IPS-18c (cell line): ENCODE measurements around the gene TMEFF2.

Experiments used
- H3K4me3 ChIP-seq: 2 replicates; pipeline ENCODE4 v1.7.0; 2013; ENCODE audit warnings: low read depth, mild to moderate bottlenecking, low read length, moderate library complexity; ENCODE audit not compliant: insufficient read depth
- H3K9me3 ChIP-seq: one replicate; pipeline ENCODE4 v1.6.1; 2013; ENCODE audit warnings: mild to moderate bottlenecking, low read length, moderate library complexity; ENCODE audit not compliant: control insufficient read depth, insufficient read depth

TMEFF2 gene

DNA sequence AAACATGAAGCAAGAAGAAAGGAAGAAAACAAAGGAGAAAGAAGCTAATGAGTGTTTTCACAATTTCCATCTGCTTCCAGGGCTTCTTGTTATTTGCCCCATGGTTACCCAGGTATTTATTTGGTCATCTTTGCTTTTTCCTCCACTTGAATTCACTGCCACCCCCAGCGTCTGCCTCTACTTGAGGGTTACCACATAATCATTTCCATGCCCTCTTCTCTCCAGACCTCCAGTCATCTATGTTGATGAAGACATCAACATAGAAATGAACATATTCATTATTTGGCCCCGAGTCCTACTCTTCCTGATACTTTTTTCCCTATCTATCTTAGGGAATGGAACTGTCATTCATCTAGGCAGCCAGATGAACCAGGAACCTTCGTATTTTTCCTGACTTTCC is 214.2 kb downstream of the TMEFF2 start:
- Histone ChIP-seq H3K9me3 (no peaks in the 10 kb centered on the region), H3K4me3 (no peak overlapping the region)

DNA sequence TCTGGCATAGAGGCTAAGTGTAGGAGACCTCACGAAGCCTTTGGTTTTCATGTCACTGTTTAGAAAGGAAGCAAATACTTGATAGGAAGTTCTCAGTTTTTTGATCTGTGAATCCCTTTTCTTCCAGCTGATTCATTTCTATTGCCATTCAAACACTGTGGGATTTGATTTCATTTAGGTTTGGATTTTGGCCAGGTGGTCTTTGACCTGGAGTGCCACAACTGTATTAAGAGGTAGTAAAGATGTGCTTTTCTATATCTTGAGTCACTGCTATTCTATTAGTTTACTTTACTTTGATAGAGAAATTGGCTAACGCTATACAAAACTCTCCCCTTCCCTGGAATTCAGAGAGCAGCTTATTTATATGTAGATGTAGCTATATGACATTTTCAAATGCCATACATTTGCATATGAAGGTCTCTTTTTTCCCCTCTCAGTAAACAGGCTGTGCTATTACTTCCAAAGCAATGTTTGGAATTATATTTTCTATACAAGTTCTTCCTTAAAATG is 215.5 kb downstream of the TMEFF2 start:
- no peaks in the 10 kb centered on the region for H3K9me3 ChIP-seq

DNA sequence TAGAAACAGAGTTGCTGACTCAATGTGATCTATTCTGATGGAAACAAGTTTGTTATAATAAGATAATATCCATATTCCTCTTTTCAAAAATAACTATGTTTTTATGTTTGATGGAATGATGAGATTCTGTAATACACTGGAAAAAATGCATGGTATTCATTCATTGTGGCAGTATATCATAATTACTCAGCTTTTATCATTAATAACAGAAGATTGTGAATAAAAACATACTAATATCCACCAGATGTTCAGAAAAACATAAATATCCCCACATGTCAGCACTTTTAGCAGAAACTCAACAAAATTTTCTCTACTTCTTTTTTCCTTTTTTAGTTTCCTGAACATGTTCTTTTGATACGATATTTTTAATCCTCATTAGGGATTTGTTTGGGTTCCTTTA is 217.0 kb downstream of the TMEFF2 start:
- Histone ChIP-seq H3K4me3 (no peak overlapping the region), H3K9me3 (no peaks in the 10 kb centered on the region)

More for the DNA sequence above, 215.5 kb downstream of the TMEFF2 start:
- no peak overlapping the region for H3K4me3 ChIP-seq

DNA sequence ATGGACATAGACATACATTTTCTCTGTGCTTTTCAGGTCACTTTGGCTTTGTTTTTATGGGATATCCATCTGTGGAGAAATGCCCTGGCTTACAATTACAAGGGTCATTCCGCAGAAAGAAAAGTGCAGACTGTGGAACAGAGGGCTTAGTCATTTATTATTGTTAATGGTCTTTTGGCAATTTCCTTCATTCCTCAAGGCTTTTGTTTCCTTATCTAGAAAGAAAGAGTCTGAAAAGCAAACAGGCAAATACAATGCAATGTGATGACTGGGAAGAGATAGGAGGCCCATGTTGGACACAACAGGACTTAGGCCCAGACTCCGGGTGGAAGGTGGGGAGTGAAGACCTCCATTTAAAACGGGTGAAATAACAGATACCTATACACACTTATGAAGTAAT is 218.3 kb downstream of the TMEFF2 start:
- H3K4me3 ChIP-seq: no peak overlapping the region
- no peaks in the 10 kb centered on the region for H3K9me3 ChIP-seq

DNA sequence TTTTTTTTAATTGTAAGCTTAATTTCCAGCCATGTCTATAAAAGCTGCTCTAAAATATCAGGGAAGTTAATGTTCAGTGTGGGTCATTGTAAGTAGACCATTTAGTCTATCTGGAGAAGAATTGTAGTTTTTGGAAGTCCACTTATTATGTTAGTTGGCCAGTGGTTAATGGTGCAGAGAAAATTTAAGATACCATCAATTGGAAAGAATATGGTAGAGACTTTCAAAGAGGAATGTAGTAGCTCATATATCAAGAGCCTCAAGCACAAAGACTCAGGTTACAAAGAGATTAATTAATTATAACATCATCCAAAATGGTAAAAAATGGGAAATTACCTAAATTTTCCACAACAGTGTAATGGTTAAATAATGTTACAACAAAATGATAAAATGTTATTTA is 220.1 kb downstream of the TMEFF2 start:
- no peak overlapping the region for H3K4me3 ChIP-seq

DNA sequence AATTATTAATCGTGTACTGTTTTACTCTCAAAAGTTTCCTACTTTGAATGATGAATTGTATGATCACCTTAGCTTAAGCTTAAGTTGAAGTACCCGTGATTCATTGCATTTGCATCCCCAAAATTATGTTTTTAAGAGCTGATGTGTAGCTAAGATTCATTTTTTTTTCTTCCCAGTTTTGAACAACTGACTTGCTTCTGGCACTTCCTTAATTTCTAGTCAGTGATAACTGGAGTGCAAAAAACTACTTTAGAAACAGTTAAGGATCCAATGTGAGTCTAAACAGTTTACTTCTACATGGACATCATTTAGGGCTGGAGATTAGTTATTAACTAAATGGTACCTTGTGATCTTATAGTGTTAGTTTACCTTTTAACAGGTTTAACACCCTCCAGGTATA is 223.9 kb downstream of the TMEFF2 start:
- Histone ChIP-seq H3K9me3 (no peaks in the 10 kb centered on the region), H3K4me3 (no peak overlapping the region)

More for the DNA sequence above, 220.1 kb downstream of the TMEFF2 start:
- H3K9me3 ChIP-seq: no peaks in the 10 kb centered on the region

DNA sequence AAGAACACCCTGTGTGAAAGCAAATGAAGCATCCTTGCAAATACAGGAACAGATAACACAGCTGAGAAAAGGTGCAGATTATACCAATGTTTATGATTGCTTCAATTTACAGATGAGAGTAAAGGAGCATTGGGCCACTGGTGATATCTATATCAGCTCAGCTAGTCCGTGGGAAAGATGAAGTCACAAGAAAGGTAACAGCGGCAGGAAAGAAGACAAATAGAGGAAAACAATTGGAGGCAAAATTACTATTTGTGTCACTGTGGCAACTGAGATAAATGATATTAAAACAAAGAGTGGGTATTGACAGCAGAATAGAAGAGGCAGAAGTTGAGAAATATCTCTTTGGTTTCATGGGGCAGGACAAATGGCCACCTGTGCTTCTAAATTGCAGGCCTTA is 226.6 kb downstream of the TMEFF2 start:
- H3K4me3 ChIP-seq: no peak overlapping the region
- H3K9me3 ChIP-seq: no peaks in the 10 kb centered on the region

DNA sequence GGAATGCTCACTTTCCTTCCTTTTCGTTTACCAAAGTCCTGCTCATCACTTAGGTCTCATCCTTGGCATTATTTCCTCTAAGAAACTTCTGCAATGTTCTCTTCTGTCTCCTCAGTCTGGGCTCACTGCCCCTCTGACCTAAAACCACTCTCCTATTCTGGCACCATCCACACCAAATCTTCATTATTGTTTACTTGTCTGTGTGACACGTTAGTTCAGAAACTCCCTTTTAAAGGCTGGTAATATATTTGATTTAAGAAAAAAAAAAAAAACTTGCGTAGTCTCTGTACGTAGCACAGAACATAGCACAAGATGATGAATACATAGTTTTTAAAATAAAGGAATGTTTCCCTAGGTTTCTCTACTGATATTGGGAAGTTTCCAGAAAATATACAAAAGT is 229.0 kb downstream of the TMEFF2 start:
- Histone ChIP-seq H3K4me3 (no peak overlapping the region), H3K9me3 (no peaks in the 10 kb centered on the region)

DNA sequence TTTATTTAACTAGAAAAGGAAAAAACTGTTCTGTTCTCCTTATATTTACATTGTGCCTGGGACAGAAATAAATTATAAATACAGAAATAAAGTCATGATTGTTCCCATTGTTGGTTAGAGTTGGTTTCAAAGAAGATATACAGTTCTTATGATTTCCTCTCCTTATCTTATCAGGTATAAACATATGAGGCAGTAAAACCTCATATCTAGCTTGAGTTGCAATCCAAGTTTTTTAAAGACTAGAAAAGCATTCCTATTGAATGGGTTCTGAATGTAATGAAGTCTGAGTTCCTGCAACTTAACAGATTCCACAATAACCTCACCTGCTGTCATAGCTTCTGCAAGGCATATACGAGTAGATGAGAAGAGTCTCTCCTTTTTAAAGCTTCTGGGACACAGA is 233.2 kb downstream of the TMEFF2 start:
- H3K9me3 ChIP-seq: no peaks in the 10 kb centered on the region
- no peak overlapping the region for H3K4me3 ChIP-seq

DNA sequence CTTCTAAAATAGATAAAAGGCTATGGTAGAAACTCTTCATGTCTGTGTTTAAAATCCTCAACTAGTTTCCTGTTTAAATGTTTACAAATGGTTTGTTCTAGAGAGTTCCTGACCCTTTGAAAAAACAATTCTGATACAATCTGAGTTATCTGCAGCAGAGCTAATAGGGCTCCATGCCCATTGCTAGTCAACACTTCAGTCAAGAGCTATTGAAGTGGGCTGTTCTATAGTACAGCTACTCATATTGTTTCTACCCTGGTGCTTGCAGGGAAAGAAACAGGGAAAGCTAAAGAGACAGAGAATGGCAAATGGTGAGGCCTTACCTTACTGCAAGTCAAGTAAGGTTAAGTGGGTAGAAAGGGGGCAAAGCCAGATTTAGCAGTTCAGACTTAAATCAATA is 235.5 kb downstream of the TMEFF2 start:
- H3K9me3 ChIP-seq: no peaks in the 10 kb centered on the region

DNA sequence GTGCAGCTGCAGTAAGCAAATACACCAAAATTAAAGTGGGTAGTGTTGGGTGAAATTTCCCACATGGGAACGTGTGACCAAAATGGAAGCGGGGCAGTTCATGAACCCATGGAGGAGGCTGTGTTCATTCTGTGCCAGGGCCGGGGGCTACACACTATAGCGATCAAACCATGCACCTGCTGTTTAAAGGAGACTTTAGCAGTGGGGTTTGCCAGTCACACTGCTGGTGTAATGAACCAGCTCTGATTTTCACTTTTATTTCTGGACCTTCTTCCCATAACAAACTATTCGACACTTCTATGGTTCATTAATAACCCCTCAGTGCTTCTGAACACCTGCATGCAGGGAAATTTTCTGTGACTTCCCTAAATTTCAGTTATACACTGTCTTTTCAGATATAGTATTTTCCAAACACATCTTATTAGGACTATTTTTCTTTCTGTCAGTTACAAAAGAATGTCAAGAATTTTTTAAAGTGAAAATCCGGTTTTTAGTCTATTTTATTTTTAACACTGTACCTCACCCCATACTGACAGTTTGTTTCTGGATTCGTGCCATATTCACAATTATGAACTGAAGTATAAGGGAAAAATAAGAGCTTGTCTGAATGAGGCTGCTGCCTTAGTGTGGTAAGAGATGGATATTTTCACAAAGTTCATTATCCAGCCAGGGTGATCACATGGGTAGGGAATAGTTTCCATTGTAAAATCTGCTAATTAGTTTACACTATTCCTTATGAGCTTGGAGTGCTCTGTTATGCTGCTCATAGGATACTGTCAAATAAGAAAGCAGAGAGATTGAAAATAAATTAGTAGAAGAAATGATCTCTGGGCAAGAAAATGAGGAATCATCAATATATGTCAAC is 236.5 kb downstream of the TMEFF2 start:
- no peak overlapping the region for H3K4me3 ChIP-seq
- H3K9me3 ChIP-seq: no peaks in the 10 kb centered on the region

More for the DNA sequence above, 235.5 kb downstream of the TMEFF2 start:
- no peak overlapping the region for H3K4me3 ChIP-seq

DNA sequence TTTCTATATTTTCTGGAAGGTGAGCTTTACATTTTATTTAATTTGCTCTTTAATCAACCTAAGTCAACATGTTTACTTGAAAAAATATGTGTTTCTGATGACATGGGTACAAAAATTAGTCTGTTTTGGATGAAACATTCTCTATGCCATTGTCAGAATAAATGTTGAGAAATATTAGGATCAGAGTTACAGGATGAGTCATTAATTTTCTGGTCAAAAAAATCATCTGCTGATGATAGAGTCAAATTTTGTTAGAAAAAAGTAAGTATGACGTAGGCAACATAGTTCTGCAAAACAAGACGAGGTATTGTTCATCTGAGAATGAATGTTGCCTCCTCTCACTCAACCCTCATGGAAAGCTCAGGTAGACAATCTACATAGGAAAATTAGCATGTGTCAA is 240.3 kb downstream of the TMEFF2 start:
- no peak overlapping the region for H3K4me3 ChIP-seq
- H3K9me3 ChIP-seq: no peaks in the 10 kb centered on the region

DNA sequence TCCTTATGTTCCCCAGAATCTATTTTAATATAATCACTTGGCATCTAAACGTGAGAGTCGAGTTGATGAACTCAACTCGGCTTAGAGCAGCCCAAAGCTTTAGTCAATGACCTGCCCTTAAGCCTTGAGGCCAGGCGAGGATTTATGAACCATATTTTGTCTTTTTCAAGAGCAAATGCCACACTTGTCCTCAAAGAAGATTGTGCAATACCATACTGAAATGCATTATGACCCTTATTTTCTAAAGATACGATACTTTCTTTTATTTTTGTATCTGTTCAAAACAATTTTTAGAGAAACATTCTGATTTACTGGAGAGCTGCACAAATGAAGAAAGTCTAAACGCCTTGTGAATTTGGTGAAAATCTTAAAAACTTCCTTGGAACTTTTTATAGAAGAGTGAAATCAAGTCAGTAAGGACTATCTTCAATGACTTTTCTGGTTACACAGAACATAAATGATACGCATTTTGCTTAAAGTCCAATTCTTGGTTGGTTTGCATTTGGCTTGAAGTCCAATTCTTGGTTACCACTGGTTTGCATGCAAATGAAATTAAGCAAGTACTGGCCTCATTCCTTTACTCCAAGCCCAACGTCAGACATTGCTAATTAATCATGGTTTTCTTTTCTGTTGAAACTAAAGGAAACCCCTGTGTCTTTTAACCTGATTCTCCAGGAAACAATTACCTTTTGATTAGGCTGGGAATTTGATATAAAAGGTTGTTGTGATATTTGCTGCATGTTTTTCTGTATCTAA is 242.0 kb downstream of the TMEFF2 start:
- Histone ChIP-seq H3K9me3 (no peaks in the 10 kb centered on the region), H3K4me3 (no peak overlapping the region)

DNA sequence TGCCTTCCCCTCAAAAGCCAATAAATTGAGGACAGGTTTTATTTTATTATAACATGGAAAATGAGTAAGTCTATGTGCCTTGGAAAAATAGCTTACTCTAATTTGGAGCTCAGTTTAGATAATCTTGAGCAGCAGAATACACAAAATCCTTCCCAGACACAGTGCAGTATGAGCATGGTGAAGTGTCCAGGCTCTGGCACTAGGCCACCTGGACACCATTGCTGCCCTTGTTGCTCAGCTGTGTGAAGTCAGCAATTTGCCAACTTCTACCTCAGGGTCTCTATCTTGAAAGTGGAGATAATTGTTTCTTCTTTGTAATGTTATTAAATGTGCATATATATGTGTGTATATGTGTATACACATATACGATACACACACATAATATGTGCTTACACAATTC is 242.9 kb downstream of the TMEFF2 start:
- no peak overlapping the region for H3K4me3 ChIP-seq
- H3K9me3 ChIP-seq: no peaks in the 10 kb centered on the region

DNA sequence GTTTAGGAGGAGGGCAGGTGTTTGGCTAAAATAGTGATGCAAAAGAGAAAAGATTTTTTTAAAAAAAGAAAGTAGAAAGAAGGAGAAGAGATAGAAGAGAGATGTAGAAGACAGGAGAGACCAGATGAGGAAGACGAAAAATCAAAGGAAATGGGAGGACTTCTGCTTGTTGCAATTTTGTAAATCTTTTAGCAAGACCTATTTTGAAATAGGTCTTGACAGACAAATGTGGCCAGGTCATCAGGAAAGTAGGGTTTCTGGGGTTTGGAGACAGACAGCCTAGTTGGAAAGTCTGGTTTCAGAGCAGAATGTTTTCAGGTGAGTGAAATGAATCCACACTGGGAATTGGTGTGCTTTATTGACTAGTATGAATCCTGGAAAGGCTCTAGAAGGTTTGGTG is 243.4 kb downstream of the TMEFF2 start:
- Histone ChIP-seq H3K9me3 (no peaks in the 10 kb centered on the region), H3K4me3 (no peak overlapping the region)

DNA sequence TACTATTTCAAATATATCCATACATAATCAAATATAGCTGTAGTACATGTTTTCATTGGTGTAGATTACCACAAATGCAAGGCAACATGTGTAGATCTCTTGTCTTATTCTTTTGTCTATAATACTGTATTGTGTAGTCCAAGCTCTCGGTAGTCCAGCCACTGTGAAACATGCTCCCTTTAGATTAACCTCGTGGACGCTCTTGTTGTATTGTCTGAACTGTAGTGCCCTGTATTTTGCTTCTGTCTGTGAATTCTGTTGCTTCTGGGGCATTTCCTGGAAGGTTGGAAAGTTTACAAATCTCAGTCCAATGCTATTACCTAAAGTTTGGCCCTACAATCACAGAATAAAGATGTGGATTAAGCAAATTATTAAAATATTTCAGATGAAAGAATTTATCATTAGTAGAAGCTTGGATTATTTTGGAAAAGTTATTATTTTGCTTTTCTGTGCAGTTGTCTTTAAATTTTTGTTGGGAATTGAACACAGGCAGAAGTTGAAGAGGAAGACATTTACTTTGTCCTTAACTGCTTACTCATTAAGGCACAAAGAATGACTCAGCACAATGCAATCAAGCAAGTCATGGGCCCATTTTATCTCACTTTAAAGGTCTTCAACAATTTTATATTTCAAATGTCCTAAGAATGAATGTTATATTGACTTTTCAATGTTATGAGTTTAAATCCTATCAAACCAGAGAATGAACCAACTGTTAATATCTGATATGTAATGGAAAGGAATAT is 244.4 kb downstream of the TMEFF2 start:
- Histone ChIP-seq H3K4me3 (no peak overlapping the region), H3K9me3 (no peaks in the 10 kb centered on the region)

DNA sequence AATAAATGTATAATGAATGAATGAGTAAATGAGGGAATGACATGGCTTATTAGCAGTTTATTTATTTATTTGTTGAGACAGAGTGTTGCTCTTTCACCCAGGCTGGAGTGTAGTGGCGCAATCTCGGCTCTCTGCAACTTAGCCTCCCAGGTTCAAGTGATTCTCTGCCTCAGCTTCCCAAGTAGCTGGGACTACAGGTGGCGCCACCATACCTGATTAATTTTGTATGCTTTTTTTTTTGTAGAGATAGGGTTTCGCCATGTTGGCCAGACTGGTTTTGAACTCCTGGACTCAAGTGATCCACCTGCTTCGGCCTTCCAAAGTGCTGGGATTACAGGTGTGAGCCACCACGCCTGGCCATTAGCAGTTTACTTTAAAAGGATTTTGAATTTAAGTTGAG is 247.5 kb downstream of the TMEFF2 start:
- Histone ChIP-seq H3K9me3 (peaks cover under 1% of the 10 kb centered on the region), H3K4me3 (no peak overlapping the region)
